GM12878 (cell line): ENCODE data around the gene TEDC1. TPM values are rescaled to one million over a fixed set of nuclear protein-coding genes. Genes with fewer than 3 reads are reported as not detected.

Experiments used
- ATAC-seq: fragments of 200-7000 bp; cut with Tn5 transposase; 3 replicates; pipeline ENCODE4 v1.9.1; 2020; ENCODE audit warnings: mild to moderate bottlenecking, moderate library complexity
- BruUV-seq: library from RNA; stranded (reverse); fragments of 400-500 nt; replicated peaks from 2 replicates; lab custom pipeline; 2021; lab: Mats Ljungman, UMichigan
- CTCF ChIA-PET: fragments of 300-600 bp; sonication (Branson Sonifier 250); formaldehyde crosslinking; extraction: SDS; loops from one replicate; lab custom pipeline; 2021; ENCODE audit warnings: inconsistent platforms; lab: Yijun Ruan, JAX
- POLR2A ChIA-PET: fragments of 350-600 bp; formaldehyde crosslinking; extraction: SDS; loops from one replicate; lab custom pipeline; 2021; ENCODE audit warnings: inconsistent platforms; lab: Charles Lee
- RAD21 ChIA-PET: fragments of 300-600 bp; sonication (Branson Sonifier 250); formaldehyde crosslinking; loops from one replicate; lab custom pipeline; 2023; ENCODE audit warnings: antibody characterized with exemption; ENCODE audit not compliant: unreplicated experiment; lab: Charles Lee
- SMC1A ChIA-PET: fragments of 300-600 bp; sonication (Branson Sonifier 250); formaldehyde crosslinking; loops from one replicate; lab custom pipeline; 2023; ENCODE audit not compliant: unreplicated experiment, uncharacterized antibody; lab: Charles Lee
- DNase-seq: peaks from one replicate; pipeline ENCODE4 v3.0.0-alpha.2; 2011; ENCODE audit warnings: low read depth, low spot score
- FAIRE-seq: peaks from 3 replicates; lab custom pipeline; 2011; peaks lifted over from hg19 to GRCh38; lab: Jason Lieb, UNC
- H2AFZ ChIP-seq: 2 replicates; pipeline ENCODE4 v1.6.0; 2011; ENCODE audit warnings: low read depth, low read length, control low read depth; ENCODE audit not compliant: control insufficient read depth
- H3K27ac ChIP-seq: 2 replicates; pipeline ENCODE4 v1.5.1; 2011; ENCODE audit warnings: control low read depth; ENCODE audit not compliant: control insufficient read depth, insufficient read depth
- H3K27me3 ChIP-seq, 2 experiments: replicated peaks in 1 of 2; 2 replicates each; pipeline versions ENCODE4 v1.6.0 to v1.6.1; 2011; ENCODE audit warnings: low read length in 1 of 2; ENCODE audit not compliant: control insufficient read depth in 2 of 2, insufficient read depth in 2 of 2
- H3K36me3 ChIP-seq, 2 experiments: 2 replicates each; pipeline ENCODE4 v1.5.1; 2011; ENCODE audit warnings: low read length in 1 of 2; ENCODE audit not compliant: control insufficient read depth in 2 of 2, insufficient read depth in 2 of 2
- H3K4me1 ChIP-seq: 2 replicates; pipeline ENCODE4 v1.6.1; 2011; ENCODE audit warnings: mild to moderate bottlenecking, low read length, moderate library complexity, mixed read lengths; ENCODE audit not compliant: control insufficient read depth, insufficient read depth
- H3K4me2 ChIP-seq: 2 replicates; pipeline ENCODE4 v1.6.0; 2011; ENCODE audit warnings: control low read depth; ENCODE audit not compliant: control insufficient read depth, insufficient read depth
- H3K4me3 ChIP-seq: fragments of 200-600 bp; sonication (generic); 2 replicates; pipeline ENCODE4 v1.5.1; 2016
- H3K79me2 ChIP-seq: 2 replicates; pipeline ENCODE4 v1.6.0; 2011; ENCODE audit warnings: low read length; ENCODE audit not compliant: control insufficient read depth, insufficient read depth
- H3K9ac ChIP-seq: 2 replicates; pipeline ENCODE4 v1.8.0; 2011; ENCODE audit warnings: low read length, control low read depth, mixed read lengths; ENCODE audit not compliant: control insufficient read depth, insufficient read depth
- H3K9me3 ChIP-seq: replicated peaks from 3 replicates; pipeline ENCODE4 v1.5.1; 2011; ENCODE audit warnings: mild to moderate bottlenecking, low read length; ENCODE audit not compliant: control insufficient read depth, insufficient read depth
- H4K20me1 ChIP-seq: 2 replicates; pipeline ENCODE4 v1.6.0; 2011; ENCODE audit not compliant: control insufficient read depth, insufficient read depth
- CBX5 ChIP-seq: sonication (generic); IDR thresholded peaks from 2 replicates; pipeline ENCODE4 v1.6.1; 2016; ENCODE audit warnings: low read depth, moderate library complexity, mild to moderate bottlenecking, inconsistent platforms
- E2F8 ChIP-seq: fragments of 450-650 bp; IDR thresholded peaks from 2 replicates; pipeline ENCODE4 v1.6.1; 2018; ENCODE audit warnings: mild to moderate bottlenecking, low read depth, moderate library complexity; ENCODE audit not compliant: partially characterized antibody
- GABPA ChIP-seq: IDR thresholded peaks from 2 replicates; pipeline ENCODE4 v1.6.1; 2014; ENCODE audit warnings: antibody characterized with exemption, low read depth, mild to moderate bottlenecking, inconsistent platforms
- POLR2A ChIP-seq: IDR thresholded peaks from 2 replicates; pipeline ENCODE4 v1.6.1; 2011; ENCODE audit warnings: low read depth, mild to moderate bottlenecking, low read length
- PRDM15 ChIP-seq: fragments of 450-650 bp; formaldehyde crosslinking; IDR thresholded peaks from 2 replicates; pipeline ENCODE4 v1.4.0; 2020; ENCODE audit warnings: mild to moderate bottlenecking, moderate library complexity
- ZNF24 ChIP-seq: fragments of 450-650 bp; IDR thresholded peaks from 2 replicates; pipeline ENCODE4 v1.6.1; 2017; ENCODE audit warnings: antibody characterized with exemption, mild to moderate bottlenecking
- WGBS: methylation state at CpG from one replicate; pipeline ENCODE4 v1.1.6; 2016; ENCODE audit warnings: low lambda C conversion rate; ENCODE audit not compliant: insufficient replicate concordance, insufficient coverage; ENCODE audit errors: missing lambda C conversion rate; 5-methylcytosine and 5-hydroxymethylcytosine counted together
- in situ Hi-C: fragments of 300-500 bp; cut with MboI; formaldehyde crosslinking; loops from 9 replicates; pipeline ENCODE4 v1.14.3; 2018; ENCODE audit warnings: mixed read lengths
- intact Hi-C: fragments of 100-400 bp; cut with micrococcal nuclease; formaldehyde crosslinking; loops from one replicate; pipeline ENCODE4 v1.14.2; 2022; ENCODE audit not compliant: unreplicated experiment
- polyA plus RNA-seq, 11 experiments: library from polyadenylated mRNA; depleted of rRNA in 4 of 11; unstranded in 6 of 11; stranded (reverse) in 5 of 11; fragments of >200 nt; fragmentation: Nextera tagmentation in 4 of 11; fragmentation: Illumina TruSeq in 1 of 11; extraction: Ambion mirVana in 4 of 11; extraction: Trizol in 1 of 11; gene quantifications; 1 replicate in 1 of 11; 2 replicates in 10 of 11; pipeline versions ENCODE4 v1.2.1 to v1.2.3, GENCODE V29; 2011 to 2016; ENCODE audit warnings: inconsistent platforms in 2 of 11, missing spikeins in 2 of 11, low read depth in 1 of 11
- total RNA-seq, 4 experiments: library from RNA; depleted of rRNA in 3 of 4; stranded (reverse); fragments of >200 nt in 3 of 4; fragmentation: Illumina TruSeq in 1 of 4; extraction: Trizol in 1 of 4; gene quantifications; 2 replicates each; pipeline versions ENCODE4 v1.2.1 to v1.2.3, GENCODE V29; 2013 to 2021

Gene TEDC1
- total and polyA plus RNA-seq, 10 of the 15 experiments (the other 5 are each of a cell fraction or from before 2014, with no cell fraction given), result 0.19 to 34.2 (median 14.5) TPM

- FAIRE-seq, result no peak
- ChIA-PET POLR2A (no interaction called here), RAD21 (no interaction called here), SMC1A (no interaction called here), CTCF (no interaction called here)
- ATAC-seq, result no peak
- Histone ChIP-seq H2AFZ (no peak overlapping the region), H3K4me1 (no peaks in the 10 kb centered on the region), H3K4me2 (no peak overlapping the region), H3K9me3 (no peaks in the 10 kb centered on the region), H3K4me3 (no peak overlapping the region), H3K27me3 (no peaks in the 10 kb centered on the region), H3K79me2 (no peaks in the 10 kb centered on the region), H3K9ac (no peak overlapping the region), H3K27ac (no peak overlapping the region), H3K36me3 (peaks cover 0 to 21% of the 10 kb centered on the region in 2 experiments; a peak in 3 of 4 replicates), H4K20me1 (no peaks in the 10 kb centered on the region)
- intact Hi-C loops (no loop called here), in situ Hi-C loops (no loop called here)
- DNase-seq, result no peak
- WGBS, result 93% methylated on average over 17 of the region's 18 CpGs
- BruUV-seq, result no TSS peak
- TF ChIP-seq POLR2A (peak; percentile 28; the same call in 1 of the 2 replicates), GABPA (no peak), ZNF24 (no peak)
Observed at GRCh38 chr14:105461903-105462302, 29.1 kb upstream of the TEDC1 start.

GRCh38 chr14:105464501-105464900, 26.5 kb upstream of the TEDC1 start:
- H4K20me1 ChIP-seq, result no peaks in the 10 kb centered on the region
- TF ChIP-seq E2F8, result no peak
- TF ChIP-seq PRDM15 (CRISPR knock-in tag), result no peak
- no peak for TF ChIP-seq CBX5
- TF ChIP-seq, all 136 proteins: peak for 0
- ATAC-seq, result no peak
- Histone ChIP-seq H3K27ac (no peak overlapping the region), H3K4me3 (no peak overlapping the region), H3K79me2 (no peaks in the 10 kb centered on the region), H3K27me3 (no peaks in the 10 kb centered on the region), H3K4me1 (no peaks in the 10 kb centered on the region), H3K9me3 (no peaks in the 10 kb centered on the region), H2AFZ (no peak overlapping the region), H3K4me2 (no peak overlapping the region), H3K9ac (no peak overlapping the region), H3K36me3 (peaks cover 0 to 25% of the 10 kb centered on the region in 2 experiments; a peak in 3 of 4 replicates)
- ChIA-PET SMC1A (no interaction called here), POLR2A (interaction anchor here (0.6 kb wide), 1 partner anchor 55 kb away, joined by 7 read pairs; no protein-coding TSS in a partner anchor), CTCF (no interaction called here), RAD21 (no interaction called here)
- intact Hi-C loops, result no loop called here
- BruUV-seq, result no TSS peak
- DNase-seq, result no peak
- WGBS, result 95% methylated on average over 33 of the region's 33 CpGs
- no peak for FAIRE-seq
- in situ Hi-C loops, result no loop called here
